T follicular helper cell (primary cell): ENCODE results near the gene DDB1.

Source experiments
- DNase-seq: peaks from one replicate; pipeline ENCODE4 v3.0.0-alpha.2; 2020; ENCODE audit warnings: low read depth

Gene DDB1

GRCh38 chr11:61336171-61336935 is 3.4 kb upstream of the DDB1 start:
- peak; percentile 74 for DNase-seq

- DNase-seq, result no peak
Measured at GRCh38 chr11:61335355-61335710, 2.4 kb upstream of the DDB1 start.

DNA sequence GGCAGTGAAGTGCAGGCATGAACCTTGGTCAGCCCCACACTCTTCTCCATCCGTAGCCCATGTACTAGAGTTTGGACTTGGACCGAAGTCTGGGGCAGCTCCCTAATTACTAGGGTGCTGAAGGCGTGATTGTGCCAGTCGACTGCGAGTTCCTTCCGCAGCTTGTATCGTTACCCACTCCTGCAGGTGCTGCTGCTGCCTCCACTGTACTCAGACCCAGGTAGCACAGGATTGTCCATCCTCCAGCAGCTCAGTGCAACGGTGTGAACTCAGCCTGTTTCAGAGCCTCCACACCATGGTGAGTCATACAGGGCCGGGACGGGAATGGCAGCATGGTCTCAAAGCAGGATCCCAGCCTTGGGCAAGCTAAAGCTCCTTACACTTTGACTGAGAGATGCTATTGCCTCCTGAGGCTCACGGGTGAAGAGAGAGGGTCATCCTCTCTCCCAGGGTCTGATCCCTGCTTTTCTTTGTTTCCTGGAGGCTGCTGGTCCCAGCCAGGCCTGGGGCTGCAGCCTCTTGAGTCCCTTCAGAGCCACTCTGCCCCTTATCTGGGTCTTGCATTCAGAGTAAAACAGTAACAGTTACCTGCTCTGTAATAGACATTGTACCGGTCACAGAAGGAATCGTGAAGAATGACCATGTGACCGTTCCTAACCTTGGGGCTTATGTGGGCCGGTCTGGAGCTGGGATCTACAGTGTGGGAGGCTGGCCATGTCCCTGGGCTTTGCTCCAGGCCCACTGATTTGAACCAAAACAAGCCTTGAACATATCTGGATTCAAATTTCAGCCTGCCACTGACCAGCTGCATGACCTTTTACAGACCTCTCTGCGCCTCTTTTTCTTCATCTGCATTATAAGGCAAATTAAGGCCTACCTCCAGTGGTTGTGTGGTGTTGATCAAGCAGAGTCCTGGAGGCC is 1.8 kb upstream of the DDB1 start:
- DNase-seq, result no peak

DNA sequence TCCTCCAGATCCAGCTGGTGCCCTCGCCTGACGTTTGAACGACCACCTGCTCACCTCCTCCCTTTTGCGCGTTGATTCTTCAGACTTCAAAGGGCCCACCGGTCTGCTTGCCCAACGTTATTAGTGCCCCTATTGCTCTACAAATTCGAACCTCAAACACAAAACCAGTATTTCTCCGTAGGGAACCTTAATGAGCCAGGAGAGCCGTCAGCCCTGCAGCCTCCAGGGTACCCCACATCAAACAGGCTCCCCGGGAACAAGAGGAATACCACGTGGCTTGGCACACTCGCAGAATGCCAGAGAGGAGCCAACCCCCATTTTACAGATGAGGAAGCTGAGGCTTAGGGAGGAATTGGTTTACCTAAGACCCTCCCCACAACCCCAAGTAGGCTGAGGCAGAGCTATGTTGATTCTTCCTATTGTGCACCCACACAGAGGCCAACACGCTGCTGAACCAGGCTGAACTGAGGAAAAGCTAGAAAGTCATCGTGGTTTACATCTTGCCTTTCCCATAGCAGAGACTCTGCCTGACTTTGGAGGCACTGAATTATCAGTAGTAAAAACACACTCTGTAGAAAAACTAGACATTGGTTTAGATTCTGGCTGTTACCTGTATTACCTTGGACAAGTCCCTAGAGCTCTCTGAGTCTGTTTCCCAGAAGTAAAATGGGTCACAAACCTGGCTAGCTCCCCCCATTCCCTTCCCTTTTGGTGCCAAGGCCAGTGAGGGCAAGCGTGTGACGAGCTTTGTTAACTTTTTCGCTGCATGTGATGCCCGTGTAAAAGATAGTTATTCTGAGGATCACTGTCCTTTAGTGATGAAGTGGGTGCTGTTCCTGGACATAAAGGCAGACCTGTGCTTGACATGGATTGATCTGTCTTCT is 887 bp upstream of the DDB1 start:
- DNase-seq, result no peak

- DNase-seq, result no peak
Measured at GRCh38 chr11:61332281-61332796, 566 bp downstream of the DDB1 start.

DNA sequence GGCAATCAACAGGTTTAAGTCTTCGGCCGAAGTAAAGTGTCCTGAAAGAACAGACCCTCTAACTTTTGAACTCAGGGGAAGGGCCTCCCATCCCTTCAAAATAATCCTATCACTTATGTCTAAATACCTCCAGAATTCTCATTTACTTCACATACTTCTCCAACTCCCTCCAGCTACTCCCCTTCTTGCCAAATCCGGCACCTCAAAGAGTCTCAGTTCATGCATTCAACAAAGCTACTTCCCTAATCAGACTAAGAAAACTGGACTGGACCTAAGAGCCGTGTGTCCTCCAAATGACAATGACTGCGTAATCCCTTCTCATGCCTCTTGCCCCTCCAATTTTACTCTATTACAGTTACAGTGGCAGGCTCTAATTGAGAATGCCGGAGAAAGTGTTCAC is 1.3 kb downstream of the DDB1 start:
- DNase-seq, result no peak

DNA sequence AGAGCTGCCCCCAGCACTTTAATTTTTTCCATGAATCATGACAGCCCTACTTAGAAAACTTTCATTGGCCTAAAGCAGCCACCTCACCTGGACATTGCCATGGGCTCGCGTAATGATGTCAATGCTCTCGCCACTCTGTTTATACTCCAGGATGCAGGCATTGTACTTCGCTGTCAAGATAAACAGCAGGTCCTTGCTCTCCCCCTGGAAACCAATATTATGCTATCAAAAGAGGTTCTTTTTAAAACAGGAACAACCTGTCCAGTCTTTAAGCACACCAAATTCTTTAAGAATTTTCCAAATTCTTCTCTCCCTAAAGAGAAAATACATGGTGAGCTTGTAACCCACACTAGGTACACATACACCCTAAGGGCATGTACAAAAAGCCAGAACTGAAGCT is 3.0 kb downstream of the DDB1 start:
- DNase-seq, result no peak

DNA sequence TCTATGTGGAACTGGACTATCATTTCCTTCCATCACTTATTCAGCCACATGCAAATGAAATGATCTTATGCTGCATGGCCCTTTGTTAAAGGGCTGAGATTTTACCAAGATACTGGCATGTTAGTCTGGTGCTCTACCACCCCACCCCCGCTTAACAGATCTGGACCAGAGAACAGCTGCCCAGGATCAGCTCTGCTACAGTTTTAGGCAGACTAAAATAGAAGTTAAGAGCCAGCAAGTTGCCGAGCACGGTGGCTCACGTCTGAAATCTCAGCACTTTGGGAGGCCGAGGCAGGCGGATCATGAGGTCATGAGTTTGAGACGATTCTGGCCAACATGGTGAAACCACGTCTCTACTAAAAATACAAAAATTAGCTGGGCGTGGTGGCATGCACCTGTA is 4.6 kb downstream of the DDB1 start:
- DNase-seq, result no peak

- no peak for DNase-seq
Measured at GRCh38 chr11:61327669-61328071, 5.2 kb downstream of the DDB1 start.

- DNase-seq, result no peak
Measured at GRCh38 chr11:61325649-61326414, 7.1 kb downstream of the DDB1 start.

DNA sequence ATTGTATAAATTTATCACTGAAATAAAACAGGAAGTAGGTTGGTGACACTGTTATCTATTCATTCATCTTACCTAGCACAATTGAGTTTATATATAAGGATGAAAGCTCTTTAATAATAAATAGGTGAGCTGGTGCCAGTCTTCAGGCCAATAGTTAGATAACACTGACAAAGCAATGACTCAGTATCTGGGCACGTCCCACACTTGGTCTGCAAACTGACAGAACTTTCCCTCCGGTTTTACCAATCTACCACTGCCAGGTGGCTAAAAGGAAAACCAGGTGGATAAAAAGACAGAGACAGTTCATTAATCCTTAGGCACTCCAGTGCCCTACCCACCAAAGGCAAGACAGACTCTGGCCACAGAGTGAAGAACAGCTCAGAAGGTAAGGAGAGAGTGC is 17.6 kb downstream of the DDB1 start:
- no peak for DNase-seq

DNA sequence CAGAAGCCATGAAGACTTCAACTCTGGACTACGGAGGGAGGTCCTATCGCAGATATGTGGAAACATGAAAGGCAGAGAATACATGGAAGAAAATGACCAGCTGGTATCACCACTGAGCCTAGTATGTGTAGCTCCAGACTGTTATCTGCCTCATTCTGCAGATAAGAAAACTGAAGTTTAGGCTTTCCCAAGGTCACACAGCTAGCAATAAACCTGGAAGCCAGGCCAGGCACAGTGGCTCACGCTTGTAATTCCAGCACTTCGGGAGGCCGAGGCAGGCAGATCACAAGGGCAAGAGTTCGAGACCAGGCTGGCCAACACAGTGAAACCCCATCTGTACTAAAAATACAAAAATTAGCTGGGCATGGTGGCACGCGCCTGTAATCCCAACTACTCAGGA is 22.2 kb downstream of the DDB1 start:
- no peak for DNase-seq

- no peak for DNase-seq
Measured at GRCh38 chr11:61309739-61310138, 23.2 kb downstream of the DDB1 start.

DNA sequence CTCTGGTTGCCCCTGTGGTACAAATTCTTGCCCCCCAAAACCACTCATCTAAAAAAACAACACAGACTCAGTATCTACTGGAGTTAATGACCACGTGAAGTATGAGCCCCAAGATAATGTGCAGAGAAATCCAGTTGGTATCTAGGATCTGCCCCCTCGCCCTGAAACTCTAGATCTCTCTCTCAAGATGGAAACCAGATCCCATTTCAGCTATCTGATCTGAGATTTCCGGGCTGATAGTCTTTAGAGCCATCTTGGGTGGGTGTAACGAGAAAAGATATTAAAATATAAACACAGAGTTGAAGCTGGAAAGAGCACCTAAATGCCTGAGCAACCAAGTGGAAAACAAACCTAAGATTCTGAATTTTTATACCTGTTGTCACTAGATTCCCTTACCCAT is 23.8 kb downstream of the DDB1 start:
- no peak for DNase-seq

- DNase-seq, result no peak
Measured at GRCh38 chr11:61307354-61307753, 25.6 kb downstream of the DDB1 start.

- DNase-seq, result no peak
Measured at GRCh38 chr11:61306221-61306620, 26.7 kb downstream of the DDB1 start.

GRCh38 chr11:61305417-61305816 is 27.5 kb downstream of the DDB1 start:
- DNase-seq, result no peak

DNA sequence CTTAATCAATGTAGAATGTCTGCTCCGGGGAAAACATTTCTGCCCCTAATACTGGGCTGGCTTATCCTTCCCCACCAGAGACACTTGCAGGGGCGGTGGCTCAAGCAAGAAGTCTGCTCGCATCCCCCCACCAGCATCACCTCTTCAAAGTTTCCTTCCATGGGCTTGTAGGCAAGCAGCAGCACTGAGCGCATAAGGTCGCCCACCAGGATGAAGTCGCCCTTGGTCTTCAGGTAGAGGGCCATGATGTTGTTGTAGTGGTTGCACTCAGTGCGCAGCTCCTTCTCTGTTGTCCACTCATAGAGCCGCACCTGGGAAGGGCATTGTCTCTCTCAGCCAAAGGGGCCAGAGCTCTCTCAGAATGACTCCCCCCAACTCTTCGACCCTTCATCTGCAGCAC is 29.2 kb downstream of the DDB1 start:
- no peak for DNase-seq

DNA sequence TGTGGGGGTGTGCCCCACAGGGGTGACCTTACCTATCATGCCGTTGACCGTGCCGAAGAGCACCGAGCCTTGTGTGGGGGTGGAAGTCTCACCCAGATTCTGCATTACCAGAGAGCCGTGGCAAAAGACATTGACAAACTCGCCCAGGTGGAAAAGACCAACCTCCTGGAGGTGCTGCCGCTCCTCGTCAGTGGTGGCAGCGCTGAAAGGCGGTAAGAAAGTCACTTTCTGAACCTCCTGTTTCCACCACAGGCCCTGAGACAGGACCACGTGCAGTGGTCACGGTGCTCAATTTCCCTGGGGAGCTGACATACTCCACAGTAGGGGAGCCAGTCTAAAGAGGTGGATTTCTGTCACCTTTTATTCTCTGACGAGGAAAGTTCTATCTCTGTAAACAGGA is 30.4 kb downstream of the DDB1 start:
- no peak for DNase-seq

DNA sequence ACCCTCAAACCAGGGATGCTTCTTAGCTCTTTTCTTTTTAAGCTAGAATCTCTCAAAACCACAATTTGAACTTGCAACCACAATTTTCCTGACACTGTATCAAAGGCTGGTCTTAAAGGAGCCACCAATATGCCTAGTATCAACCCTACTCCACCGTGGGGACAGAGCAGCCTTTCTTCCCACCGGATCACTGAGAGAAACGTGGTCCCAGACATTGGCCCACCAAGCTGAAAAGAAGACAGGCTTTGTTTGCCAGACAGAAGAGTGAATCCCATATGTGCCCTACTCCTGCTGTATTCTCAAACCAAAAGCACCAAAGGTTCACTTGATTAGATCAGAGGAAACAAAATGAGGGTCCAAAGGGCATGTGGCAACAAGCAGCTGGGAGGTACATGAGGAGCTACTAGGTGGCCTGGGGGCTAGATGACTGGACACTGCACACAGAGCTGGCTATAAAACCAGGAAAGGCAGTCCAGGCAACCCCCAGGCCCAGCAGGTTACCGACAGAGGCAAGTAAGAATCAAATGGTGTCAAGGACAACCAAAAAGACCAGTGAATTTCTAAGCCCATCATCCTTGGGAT is 34.2 kb downstream of the DDB1 start:
- no peak for DNase-seq

DNA sequence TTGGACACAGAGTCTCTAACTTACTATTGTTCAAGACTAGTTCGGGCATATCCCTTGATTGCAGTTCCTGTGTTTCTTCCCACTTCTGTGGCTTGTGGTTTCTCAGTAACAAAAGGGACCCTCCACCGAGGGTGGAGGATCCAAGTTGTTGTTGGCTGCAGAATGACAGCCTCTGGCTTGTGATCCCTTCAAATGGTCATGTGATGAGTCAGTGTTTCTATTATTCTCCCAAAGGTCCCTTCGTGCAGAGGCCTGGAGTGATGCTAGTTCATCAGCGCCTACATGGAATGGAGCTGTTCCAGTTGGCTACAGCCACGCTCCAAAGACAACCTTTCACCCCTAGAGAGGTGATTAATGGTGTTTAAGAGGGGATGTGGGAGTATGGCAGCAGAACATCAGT is 35.2 kb downstream of the DDB1 start:
- DNase-seq, result no peak
